HEK293 (cell line): ENCODE results near the gene KCNC2.
"Not testable (repeated sequence)": the region's sequence is repeated elsewhere in the genome, so short reads cannot be mapped to it uniquely, and the experiment has no call there.

Experiments used
- CTCF ChIA-PET: fragments of 350-600 bp; formaldehyde crosslinking; extraction: SDS; loops from one replicate; lab custom pipeline; 2021; ENCODE audit warnings: antibody characterized with exemption; lab: Yijun Ruan, JAX
- POLR2A ChIA-PET: fragments of 300-600 bp; formaldehyde crosslinking; extraction: SDS; loops from one replicate; lab custom pipeline; 2020; ENCODE audit warnings: antibody characterized with exemption, inconsistent platforms; lab: Yijun Ruan, JAX
- H3K27ac ChIP-seq: fragments of 200-500 bp; sonication (Bioruptor generic); 2 replicates; pipeline ENCODE4 v1.5.1; 2014; ENCODE audit warnings: low read depth, low read length, control low read depth, inconsistent platforms; ENCODE audit errors: extremely low read depth
- H3K36me3 ChIP-seq, 2 experiments: fragments of 200-500 bp in 1 of 2; sonication (Bioruptor generic) in 1 of 2; 1 replicate in 1 of 2; 2 replicates in 1 of 2; pipeline ENCODE4 v1.5.1; 2014 to 2017; ENCODE audit warnings: inconsistent platforms in 2 of 2, low read length in 2 of 2; ENCODE audit not compliant: control insufficient read depth in 2 of 2, insufficient read depth in 1 of 2
- H3K4me1 ChIP-seq: fragments of 200-500 bp; sonication (Bioruptor generic); 2 replicates; pipeline ENCODE4 v1.5.1; 2014; ENCODE audit warnings: mild to moderate bottlenecking, low read length, inconsistent platforms; ENCODE audit not compliant: control insufficient read depth, insufficient read depth
- H3K4me3 ChIP-seq: 2 replicates; pipeline ENCODE4 v1.5.1; 2011; ENCODE audit warnings: low read depth, mild to moderate bottlenecking, control low read depth, low read length, moderate library complexity
- H3K9me3 ChIP-seq: fragments of 200-500 bp; sonication (Bioruptor generic); 2 replicates; pipeline ENCODE4 v1.5.1; 2014; ENCODE audit warnings: low read depth, low read length, inconsistent platforms; ENCODE audit not compliant: control insufficient read depth, insufficient read depth
- ATF2 ChIP-seq: fragments of 450-650 bp; formaldehyde crosslinking; IDR thresholded peaks from 2 replicates; pipeline ENCODE4 v1.5.1; 2016; ENCODE audit warnings: missing biosample characterization, missing genetic modification characterization, low read depth
- REST ChIP-seq: fragments of 450-650 bp; formaldehyde crosslinking; IDR thresholded peaks from 2 replicates; pipeline ENCODE4 v1.5.1; 2016; ENCODE audit warnings: missing biosample characterization, missing genetic modification characterization
- ZBTB11 ChIP-seq: fragments of 450-650 bp; formaldehyde crosslinking; conservative IDR thresholded peaks from 2 replicates; pipeline ENCODE4 v1.5.1; 2016; ENCODE audit warnings: low read depth, missing biosample characterization, missing genetic modification characterization
- ZBTB21 ChIP-seq: fragments of 450-650 bp; formaldehyde crosslinking; IDR thresholded peaks from 2 replicates; pipeline ENCODE4 v1.5.1; 2017; ENCODE audit warnings: missing biosample characterization, missing genetic modification characterization
- ZBTB6 ChIP-seq: fragments of 450-650 bp; formaldehyde crosslinking; IDR thresholded peaks from 2 replicates; pipeline ENCODE4 v1.5.1; 2017; ENCODE audit warnings: missing biosample characterization, missing genetic modification characterization
- ZBTB8A ChIP-seq: fragments of 450-650 bp; formaldehyde crosslinking; IDR thresholded peaks from 2 replicates; pipeline ENCODE4 v1.5.1; 2016; ENCODE audit warnings: missing biosample characterization, missing genetic modification characterization
- ZNF394 ChIP-seq: fragments of 450-650 bp; formaldehyde crosslinking; IDR thresholded peaks from 2 replicates; pipeline ENCODE4 v1.5.1; 2016; ENCODE audit warnings: missing biosample characterization, missing genetic modification characterization, mild to moderate bottlenecking, moderate library complexity, borderline replicate concordance
- ZNF426 ChIP-seq: fragments of 450-650 bp; formaldehyde crosslinking; IDR thresholded peaks from 2 replicates; pipeline ENCODE4 v1.5.1; 2017; ENCODE audit warnings: missing biosample characterization, missing genetic modification characterization, mild to moderate bottlenecking, inconsistent platforms, moderate library complexity
- ZNF433 ChIP-seq: fragments of 450-650 bp; formaldehyde crosslinking; IDR thresholded peaks from 2 replicates; pipeline ENCODE4 v1.5.1; 2016; ENCODE audit warnings: missing biosample characterization, missing genetic modification characterization, low read depth
- ZNF518A ChIP-seq: fragments of 450-650 bp; formaldehyde crosslinking; conservative IDR thresholded peaks from 2 replicates; pipeline ENCODE4 v1.5.1; 2016; ENCODE audit warnings: low read depth, missing biosample characterization, missing genetic modification characterization
- ZNF555 ChIP-seq: fragments of 450-650 bp; formaldehyde crosslinking; conservative IDR thresholded peaks from 2 replicates; pipeline ENCODE4 v1.5.1; 2017; ENCODE audit warnings: missing biosample characterization, mild to moderate bottlenecking, missing genetic modification characterization, inconsistent platforms
- ZNF623 ChIP-seq: fragments of 450-650 bp; formaldehyde crosslinking; IDR thresholded peaks from 2 replicates; pipeline ENCODE4 v1.5.1; 2016; ENCODE audit warnings: missing biosample characterization, missing genetic modification characterization
- ZNF654 ChIP-seq: fragments of 450-650 bp; formaldehyde crosslinking; IDR thresholded peaks from 2 replicates; pipeline ENCODE4 v1.5.1; 2016; ENCODE audit warnings: low read depth, missing biosample characterization, missing genetic modification characterization

Gene KCNC2

GRCh38 chr12:75185881-75186280, 23.8 kb downstream of the KCNC2 start:
- TF ChIP-seq ZNF394 (tag by site-specific recombination) (peak; percentile 80), ZNF623 (tag by site-specific recombination) (peak; percentile 59), ZBTB8A (tag by site-specific recombination) (peak; percentile 53), REST (tag by site-specific recombination) (peak; percentile 45; the same call in 1 of the 2 replicates), ZBTB21 (tag by site-specific recombination) (0 out of 2 replicates have a peak, but pooled peaks have one; percentile 19), ZNF433 (tag by site-specific recombination) (peak; percentile 19; the same call in 1 of the 2 replicates), ZNF426 (tag by site-specific recombination) (peak; percentile 77), ZBTB11 (peak; percentile 69), ZNF518A (tag by site-specific recombination) (peak; percentile 70; the same call in 1 of the 2 replicates), ZNF654 (tag by site-specific recombination) (peak; percentile 28; the same call in 1 of the 2 replicates), ZNF555 (peak; percentile 68)
- CTCF ChIA-PET, POLR2A ChIA-PET: not testable (repeated sequence)

GRCh38 chr12:75184516-75184915, 25.1 kb downstream of the KCNC2 start:
- no peaks in the 10 kb centered on the region for H3K36me3 ChIP-seq
- H3K4me3 ChIP-seq: no peak overlapping the region
- H3K9me3 ChIP-seq: no peaks in the 10 kb centered on the region
- no peak overlapping the region for H3K27ac ChIP-seq
- POLR2A ChIA-PET: no interaction called here
- no peaks in the 10 kb centered on the region for H3K4me1 ChIP-seq
- CTCF ChIA-PET: no interaction called here
- no peak for TF ChIP-seq ZBTB6 (tag by site-specific recombination)
- TF ChIP-seq ATF2 (tag by site-specific recombination): no peak

More at GRCh38 chr12:75185881-75186280, 23.8 kb downstream of the KCNC2 start:
- not testable (repeated sequence) for H3K27ac ChIP-seq, H3K9me3 ChIP-seq, H3K4me3 ChIP-seq, H3K36me3 ChIP-seq, H3K4me1 ChIP-seq
